GM20000 (cell line): ENCODE data around the gene GP1BA.

Source experiments
- DNase-seq: peaks from one replicate; pipeline ENCODE4 v3.0.0; 2012; ENCODE audit warnings: low spot score
- TF ChIP-seq, protein P1 (sequence below): IDR thresholded peaks from 2 replicates; pipeline ENCODE4 v1.5.1; 2012; ENCODE audit warnings: mild to moderate bottlenecking, control low read depth; ENCODE audit errors: extremely low read depth, missing control alignments

The GP1BA gene

DNA sequence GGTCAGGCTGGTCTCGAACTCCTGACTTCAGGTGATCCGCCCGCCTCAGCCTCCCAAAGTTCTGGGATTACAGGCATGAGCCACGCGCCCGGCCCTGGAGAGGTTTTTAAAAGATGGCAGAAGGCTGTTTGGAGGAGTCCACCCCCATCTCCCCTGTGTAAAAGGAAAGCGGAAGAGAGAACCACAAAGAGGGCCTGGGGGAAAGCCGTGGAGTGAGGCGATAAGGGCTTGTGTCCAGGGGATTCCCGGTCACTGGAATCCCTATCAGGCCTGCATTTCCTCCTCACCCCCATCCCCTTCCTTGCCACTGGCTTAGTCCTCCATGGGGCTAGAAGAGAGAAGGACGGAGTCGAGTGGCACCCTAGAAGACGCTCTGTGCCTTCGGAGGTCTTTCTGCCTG, at the start of gene GP1BA:
TSS of gene GP1BA (plus strand) at position 315 of the 400 bp plus-strand sequence. CDS start 328 bp downstream, outside the sequence.
- TF ChIP-seq, protein P1, sequence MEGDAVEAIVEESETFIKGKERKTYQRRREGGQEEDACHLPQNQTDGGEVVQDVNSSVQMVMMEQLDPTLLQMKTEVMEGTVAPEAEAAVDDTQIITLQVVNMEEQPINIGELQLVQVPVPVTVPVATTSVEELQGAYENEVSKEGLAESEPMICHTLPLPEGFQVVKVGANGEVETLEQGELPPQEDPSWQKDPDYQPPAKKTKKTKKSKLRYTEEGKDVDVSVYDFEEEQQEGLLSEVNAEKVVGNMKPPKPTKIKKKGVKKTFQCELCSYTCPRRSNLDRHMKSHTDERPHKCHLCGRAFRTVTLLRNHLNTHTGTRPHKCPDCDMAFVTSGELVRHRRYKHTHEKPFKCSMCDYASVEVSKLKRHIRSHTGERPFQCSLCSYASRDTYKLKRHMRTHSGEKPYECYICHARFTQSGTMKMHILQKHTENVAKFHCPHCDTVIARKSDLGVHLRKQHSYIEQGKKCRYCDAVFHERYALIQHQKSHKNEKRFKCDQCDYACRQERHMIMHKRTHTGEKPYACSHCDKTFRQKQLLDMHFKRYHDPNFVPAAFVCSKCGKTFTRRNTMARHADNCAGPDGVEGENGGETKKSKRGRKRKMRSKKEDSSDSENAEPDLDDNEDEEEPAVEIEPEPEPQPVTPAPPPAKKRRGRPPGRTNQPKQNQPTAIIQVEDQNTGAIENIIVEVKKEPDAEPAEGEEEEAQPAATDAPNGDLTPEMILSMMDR = no peak
- DNase-seq = peak; percentile 53

DNA sequence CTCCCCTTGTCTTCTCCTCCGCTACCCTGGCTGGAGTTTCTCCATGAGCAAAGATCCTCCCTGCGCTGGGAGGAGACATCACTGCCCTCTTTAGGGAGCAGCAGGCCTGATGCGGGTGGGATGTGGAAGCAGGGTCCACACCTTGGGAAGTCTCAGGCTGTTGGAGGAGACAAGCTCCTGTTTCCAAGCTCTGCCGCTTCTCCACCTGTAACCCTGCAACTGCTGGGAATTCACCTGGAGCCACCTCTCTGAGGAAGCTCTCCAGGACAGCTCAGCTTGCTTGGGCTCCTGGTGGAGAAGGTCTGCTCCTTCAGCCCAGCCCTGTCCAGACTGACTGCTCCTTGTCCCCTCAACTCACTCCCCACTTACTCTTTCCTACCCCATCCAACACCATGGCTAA, 47.6 kb upstream of the GP1BA start:
- no peak for DNase-seq
- TF ChIP-seq, protein P1 = no peak

DNA sequence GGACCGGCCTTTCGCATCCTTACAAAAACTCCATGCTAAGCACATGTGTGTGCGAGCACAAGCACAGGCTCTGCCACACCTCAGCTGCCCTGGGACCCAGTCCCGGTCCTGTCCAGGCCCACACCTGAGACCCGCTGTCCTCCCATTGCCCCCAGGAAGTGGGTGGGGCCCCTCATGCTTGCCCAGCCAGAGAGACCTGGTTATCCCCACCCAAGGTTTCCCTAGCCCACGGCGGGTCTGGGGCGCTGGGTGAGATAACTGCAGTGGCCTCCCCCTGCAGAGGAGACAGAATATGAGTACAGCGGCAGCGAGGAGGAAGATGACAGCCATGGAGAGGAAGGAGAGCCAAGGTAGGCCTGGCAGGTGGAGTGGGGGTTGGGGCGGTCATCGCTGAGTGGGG, 45.2 kb upstream of the GP1BA start:
- DNase-seq = no peak
- TF ChIP-seq, protein P1 = no peak

DNA sequence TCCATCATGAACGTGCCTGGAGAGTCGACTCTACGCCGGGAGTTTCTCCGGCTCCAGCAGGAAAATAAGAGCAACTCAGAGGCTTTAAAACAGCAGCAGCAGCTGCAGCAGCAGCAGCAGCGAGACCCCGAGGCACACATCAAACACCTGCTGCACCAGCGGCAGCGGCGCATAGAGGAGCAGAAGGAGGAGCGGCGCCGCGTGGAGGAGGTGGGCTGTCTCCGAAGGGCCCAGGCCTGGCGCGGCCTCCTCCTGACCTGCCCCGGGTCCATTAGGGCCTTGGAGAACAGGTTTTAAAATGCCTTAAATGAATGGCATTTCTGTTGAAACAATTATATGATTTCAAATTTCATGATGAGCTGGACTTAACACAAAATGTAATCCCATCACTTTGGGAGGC, 44.5 kb upstream of the GP1BA start:
- TF ChIP-seq, protein P1 = no peak

DNA sequence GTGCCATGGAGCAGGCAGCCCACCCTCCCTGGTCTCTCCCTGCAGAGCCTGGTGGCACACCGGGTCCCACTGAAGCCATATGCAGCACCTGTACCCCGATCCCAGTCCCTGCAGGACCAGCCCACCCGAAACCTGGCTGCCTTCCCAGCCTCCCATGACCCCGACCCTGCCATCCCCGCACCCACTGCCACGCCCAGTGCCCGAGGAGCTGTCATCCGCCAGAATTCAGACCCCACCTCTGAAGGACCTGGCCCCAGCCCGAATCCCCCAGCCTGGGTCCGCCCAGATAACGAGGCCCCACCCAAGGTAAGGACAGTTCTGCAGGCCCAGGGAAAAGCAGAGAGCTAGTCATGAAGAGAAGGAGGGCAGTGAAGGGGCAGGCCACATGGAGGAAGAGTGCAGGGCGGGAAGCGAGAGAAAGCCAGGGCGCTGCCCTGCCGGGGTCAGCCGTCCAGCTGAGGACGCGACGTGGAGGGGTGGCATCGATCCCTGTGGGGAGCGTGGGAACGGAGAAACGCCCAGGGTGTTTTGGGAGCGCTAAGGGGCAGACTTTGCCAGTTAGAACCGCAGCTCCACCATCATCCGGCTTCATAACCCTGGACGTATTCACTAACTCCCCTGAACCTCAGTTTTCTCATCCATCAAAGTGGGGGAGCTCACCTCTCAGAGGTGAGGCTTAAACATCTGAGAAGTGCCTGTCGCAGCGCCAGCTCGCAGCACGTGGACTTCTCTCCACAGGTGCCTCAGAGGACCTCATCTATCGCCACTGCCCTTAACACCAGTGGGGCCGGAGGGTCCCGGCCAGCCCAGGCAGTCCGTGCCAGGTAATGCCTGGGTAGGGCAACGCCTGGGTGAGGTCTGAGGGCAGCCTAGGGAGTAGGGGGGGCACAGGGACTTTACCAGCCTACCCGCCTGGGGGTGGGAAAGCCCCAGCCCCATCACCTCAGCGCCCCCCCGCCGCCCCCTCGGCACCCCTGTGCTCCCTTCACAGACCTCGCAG, 40.4 kb upstream of the GP1BA start:
- DNase-seq = no peak
- TF ChIP-seq, protein P1 = no peak

More for the DNA sequence above, 44.5 kb upstream of the GP1BA start:
- DNase-seq = no peak

DNA sequence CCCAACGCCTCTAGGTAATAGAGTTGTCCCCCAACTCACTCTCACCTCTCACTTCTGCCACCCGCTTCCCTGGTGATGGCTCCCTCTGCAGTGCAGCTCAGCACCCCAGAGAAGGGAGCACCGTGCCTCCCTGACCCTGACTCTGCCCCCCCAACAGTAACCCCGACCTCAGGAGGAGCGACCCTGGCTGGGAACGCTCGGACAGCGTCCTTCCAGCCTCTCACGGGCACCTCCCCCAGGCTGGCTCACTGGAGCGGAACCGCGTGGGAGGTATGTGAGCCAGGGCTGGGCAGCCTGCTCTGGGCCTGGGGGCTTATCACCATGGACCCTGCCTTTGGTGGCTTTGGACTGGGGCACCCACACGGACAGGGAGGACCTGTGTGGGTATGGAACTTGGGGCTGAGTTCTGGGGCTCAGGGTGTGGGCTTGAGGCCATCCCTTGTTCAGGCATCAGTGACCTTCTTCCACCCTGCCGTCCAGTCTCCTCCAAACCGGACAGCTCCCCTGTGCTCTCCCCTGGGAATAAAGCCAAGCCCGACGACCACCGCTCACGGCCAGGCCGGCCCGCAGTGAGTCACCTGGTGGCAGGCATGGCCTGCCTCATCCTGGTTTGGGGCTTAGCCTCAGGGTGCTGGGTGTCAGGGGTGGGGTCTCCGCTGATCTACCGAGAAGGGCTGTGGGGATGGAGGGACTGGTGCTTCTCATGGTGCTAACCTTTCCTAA, 39.4 kb upstream of the GP1BA start:
- TF ChIP-seq, protein P1 = no peak
- no peak for DNase-seq

DNA sequence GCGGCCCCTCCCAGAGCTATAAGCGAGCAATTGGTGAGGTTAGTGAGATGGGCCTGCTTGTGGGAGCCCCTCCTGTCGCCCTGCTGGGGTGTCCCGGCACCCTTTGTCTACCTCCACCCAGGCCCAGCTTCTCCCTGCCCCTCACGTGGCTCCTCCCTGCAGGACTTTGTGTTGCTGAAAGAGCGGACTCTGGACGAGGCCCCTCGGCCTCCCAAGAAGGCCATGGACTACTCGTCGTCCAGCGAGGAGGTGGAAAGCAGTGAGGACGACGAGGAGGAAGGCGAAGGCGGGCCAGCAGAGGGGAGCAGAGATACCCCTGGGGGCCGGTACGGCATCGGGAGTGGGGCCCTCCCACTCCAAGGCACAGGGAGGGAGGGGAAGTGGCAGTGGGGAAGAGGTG, 38.8 kb upstream of the GP1BA start:
- TF ChIP-seq, protein P1 = no peak
- no peak for DNase-seq
